Lung microvascular endothelial cell (primary cell): ENCODE data around the gene CD4. TPM values are rescaled to one million over a fixed set of nuclear protein-coding genes. Genes with fewer than 3 reads are reported as not detected.

Experiments used
- DNase-seq, 2 donors: peaks; one replicate each; pipeline versions ENCODE4 v3.0.0 to v3.0.0-alpha.2; 2010; ENCODE audit warnings: low read depth in 2 of 2
- total RNA-seq: library from RNA; depleted of rRNA; stranded (reverse); fragments of >200 nt; gene quantifications from 2 replicates; pipeline ENCODE4 v1.2.1, GENCODE V29; 2014

The CD4 gene
- total RNA-seq, 1 donor from 2014 or later, result not detected

GRCh38 chr12:6777386-6777785 lies 11.9 kb upstream of the CD4 start:
- DNase-seq, result no peak

GRCh38 chr12:6778217-6778573 lies 11.1 kb upstream of the CD4 start:
- DNase-seq, result no peak

DNA sequence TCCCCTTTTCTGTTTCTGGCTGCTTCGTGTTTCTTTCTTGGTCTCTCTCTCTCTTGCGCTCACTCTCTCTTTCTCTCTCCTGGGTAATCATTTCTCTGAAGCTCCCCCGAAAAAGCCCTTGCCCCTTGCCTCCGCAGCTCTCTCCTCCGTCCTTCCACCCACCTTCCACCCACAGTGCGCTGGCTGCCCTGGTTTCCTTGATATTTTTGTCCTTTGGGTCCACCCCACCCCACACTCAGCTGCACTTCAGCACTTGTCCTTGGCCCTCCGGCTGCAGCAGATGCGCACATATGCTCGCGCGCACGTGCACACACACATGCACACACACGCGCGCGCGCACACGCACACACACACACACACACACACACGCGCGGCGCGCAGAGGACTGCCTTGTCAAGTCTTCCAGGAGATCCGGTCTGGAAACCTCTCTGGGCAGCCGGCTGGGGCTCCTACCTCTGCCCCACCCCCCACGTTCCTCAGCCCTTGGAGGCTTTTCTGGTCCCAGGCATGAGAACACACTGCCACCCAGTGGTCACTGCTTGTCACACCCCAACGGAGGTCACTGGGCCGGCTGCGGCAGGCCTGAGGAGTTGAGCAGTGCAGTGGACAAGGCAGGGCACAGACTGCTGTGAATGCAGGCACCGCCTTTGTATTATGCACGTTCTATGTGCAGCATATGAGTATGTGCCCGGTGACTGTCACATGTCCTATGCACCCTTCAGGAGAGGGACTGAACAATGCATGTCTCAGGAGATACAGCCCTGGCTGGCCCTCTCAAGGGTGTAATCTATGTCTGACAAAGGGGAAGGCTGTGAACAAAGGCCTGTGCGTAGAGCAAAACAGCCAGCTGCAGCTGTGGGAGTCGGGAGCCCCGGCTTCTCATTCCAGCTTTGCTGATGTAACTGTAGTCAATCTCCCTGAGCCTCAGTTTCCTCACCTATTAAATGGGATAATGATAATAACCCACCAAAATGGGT lies 10.5 kb upstream of the CD4 start:
- peak; percentile 90 to 95 for DNase-seq

- DNase-seq, result no peak
Observed at GRCh38 chr12:6779708-6780432, 9.5 kb upstream of the CD4 start.

DNA sequence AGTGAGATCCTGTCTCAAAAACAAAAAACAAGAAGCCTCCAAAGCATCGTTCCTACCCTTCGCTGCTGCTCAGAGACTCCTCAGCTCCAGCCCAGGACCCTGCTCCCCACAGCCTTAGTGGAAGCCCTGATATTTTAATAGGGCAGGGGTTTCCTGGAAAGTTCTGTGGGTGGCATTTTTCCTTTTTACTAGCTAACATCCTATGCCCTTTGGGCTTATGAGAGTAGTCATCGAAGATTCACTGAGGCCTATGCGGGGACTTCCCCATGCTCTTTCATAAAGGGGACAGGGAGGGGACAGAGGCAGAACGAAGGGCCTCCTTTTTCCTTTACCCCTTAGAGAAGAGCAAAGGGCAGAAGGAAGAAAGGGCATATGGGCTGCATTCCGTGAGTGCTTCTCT lies 8.8 kb upstream of the CD4 start:
- no peak for DNase-seq

DNA sequence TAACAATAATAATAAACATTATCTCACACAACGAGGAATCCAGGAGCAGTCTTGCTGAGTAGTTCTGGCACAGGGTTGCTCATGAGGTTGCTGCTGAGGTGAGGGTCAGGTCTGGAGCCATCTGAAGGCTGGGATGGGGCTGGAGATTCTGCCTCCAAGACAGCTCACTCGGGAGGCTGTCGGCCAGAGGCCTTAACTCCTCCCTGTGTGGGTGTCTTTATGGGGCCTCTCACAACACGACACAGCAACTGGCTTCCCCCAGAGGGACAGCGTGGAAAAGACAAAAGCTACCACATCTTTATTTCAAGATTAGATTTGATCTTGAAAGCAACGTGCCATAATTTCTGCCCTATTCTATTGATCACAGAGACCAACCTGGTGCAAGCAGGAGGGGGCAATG lies 7.2 kb upstream of the CD4 start:
- no peak for DNase-seq

- no peak for DNase-seq
Observed at GRCh38 chr12:6782850-6783566, 6.3 kb upstream of the CD4 start.

DNA sequence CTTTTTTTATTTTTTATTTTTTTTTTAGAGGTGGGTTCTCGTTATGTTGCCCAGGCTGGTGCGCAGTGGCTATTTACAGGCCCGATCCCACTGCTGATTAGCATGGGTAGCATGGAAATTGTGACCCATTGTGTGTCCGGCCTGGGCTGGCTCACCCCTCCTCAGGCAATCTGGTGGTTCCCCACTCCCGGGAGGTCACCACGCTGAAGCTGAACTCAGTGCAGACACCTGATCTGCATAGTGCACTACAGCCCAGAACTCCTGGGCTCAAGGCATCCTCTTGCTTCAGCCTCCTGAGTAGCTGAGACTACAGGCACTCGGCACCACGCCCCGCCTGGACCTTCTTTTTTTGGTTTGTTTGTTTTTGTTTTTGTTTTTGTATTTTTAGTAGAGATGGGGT lies 5.5 kb upstream of the CD4 start:
- DNase-seq, result no peak

DNA sequence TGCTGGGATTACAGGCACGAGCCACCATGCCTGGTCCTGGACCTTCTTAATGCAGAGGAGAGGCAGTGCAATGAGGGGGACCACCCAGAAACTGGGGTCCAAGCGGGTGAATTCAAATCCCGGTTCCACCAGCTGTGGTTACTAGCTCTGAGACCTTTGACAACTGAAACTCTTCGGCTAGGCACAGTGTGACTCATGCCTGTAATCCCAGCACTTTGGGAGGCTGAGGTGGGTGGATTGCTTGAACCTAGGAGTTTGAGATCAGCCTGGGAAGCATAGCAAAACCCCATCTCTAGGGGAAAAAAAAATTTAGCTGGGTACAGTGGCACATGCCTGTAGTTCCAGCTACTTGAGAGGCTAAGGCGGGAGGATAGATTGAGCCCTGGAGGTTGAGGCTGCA lies 5.0 kb upstream of the CD4 start:
- no peak for DNase-seq

GRCh38 chr12:6784761-6785160 lies 4.6 kb upstream of the CD4 start:
- peak; percentile 48 to 59 for DNase-seq

DNA sequence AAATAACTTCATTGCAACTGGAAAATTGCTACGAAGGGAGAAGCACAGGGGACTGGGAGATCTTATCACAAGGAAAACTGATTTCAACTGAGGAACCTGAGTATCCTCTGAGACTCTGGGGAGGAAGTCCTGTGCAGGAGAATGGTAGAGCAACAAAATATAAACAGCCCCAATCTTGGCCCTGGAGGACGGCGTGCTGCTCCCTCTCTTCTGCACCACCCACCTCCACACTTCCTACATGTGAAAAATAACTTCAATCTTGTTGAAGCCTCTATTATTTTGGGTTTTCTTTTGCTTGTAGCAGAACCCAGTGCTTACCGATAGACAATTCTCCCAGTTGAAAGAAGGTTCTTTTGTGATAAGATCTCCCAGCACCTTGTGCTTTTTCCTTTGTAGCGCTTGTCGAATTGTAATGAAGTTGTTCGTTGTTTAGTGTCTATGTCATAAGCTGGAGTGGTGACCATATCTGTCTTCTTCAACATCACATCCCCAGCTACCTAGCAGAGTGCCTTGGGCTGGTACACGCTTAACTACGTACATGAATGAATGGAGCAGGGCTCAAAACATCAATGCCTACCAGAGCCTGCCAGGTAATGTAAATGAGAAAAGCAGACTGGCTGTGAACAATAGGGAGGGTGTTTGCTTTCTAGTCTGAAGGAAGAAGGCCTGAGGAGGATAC lies 2.8 kb upstream of the CD4 start:
- DNase-seq, result no peak

DNA sequence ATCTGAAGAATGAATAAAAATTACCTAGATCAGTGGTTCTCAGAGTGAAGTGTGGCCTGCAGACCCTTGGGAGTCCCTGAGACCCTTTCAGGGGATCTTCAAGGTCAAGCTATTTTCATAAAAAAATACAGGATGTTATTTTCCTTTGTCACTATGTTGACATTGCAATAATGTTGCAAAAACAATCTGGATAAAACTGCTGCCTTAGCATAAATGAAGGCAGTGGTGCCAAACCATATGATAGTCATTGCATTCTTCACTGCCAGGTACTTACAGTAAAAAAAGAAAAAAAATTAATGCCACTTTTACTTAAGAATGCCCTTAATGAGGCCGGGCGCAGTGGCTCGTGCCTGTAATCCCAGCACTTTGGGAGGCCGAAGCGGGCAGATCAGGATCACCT lies 2.0 kb upstream of the CD4 start:
- no peak for DNase-seq

DNA sequence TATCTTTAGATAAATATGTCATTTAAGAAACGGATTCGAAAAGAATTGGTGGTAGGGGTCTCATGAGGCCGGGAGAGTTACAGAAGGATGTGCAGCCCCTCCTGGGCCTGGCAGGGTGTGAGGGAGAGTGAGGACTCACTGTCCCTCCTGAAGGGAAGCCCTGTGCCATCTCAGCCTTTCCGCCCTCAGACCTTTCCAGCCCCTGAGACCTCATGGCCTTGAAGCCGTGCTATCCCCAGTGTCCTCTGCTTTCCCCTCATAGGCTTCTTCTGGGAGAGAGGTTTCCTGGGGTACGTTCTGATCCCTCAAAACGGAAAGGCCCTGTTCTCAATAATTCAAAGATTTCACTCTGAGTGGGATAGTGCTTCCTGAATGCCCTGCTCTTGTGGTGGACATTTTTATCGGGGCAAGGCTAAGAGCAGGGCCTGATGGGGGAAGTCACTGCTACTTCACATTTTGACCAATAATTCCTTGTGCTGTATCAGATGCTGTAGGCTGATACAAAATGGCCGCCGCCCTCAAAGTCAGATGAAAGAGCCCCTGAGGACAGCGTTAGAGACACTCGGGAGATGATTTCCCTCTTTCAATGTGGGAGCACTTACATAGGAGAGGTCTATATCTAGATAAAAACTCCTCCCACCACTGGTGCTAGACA lies 1.3 kb downstream of the CD4 start:
- DNase-seq, result no peak

- no peak for DNase-seq
Observed at GRCh38 chr12:6791931-6792520, 2.7 kb downstream of the CD4 start.

GRCh38 chr12:6792522-6793201 lies 3.3 kb downstream of the CD4 start:
- no peak for DNase-seq

GRCh38 chr12:6795088-6795487 lies 5.8 kb downstream of the CD4 start:
- DNase-seq, result no peak

GRCh38 chr12:6796576-6796975 lies 7.2 kb downstream of the CD4 start:
- no peak for DNase-seq

DNA sequence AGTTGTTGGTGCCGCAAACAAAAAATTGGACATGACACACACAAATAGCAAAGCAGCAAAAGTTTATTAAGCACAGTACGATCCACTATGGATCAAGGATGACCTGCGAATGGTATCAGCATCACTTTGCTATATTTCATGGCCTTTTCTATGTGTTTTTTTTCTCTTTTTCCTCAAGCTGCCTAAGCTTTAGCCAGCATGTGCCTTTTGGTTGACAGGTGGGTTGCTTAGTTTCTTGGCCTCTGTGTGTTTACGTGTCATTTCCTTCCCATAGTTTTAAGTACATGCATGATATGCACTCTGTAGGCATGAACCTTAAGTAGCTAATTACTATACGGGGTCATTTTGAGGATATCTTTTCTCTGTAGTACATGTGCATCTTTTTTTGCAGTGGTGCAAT lies 9.8 kb downstream of the CD4 start:
- no peak for DNase-seq

DNA sequence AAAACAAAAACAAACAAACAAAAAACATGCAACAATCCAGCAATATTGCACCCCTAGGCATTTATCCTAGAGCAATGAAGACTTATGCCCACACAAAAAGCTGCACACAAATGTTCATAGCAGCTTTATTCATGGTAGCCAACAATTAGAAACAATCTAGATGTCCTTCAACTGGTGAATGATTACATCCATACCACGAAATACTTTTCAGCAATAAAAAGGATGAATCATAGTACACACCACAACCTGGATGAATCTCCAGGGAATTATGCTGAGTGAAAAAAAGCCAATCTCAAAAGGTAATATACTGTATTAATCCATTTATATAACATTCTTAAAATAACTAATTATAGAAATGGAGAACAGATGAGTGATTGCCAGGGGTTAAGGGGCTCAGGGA lies 17.8 kb downstream of the CD4 start:
- no peak for DNase-seq

- DNase-seq, result no peak
Observed at GRCh38 chr12:6809056-6809455, 19.7 kb downstream of the CD4 start.
